NT2/D1 (cell line): ENCODE data around the gene MTREX.
A peak's percentile ranks its signal among the peaks of the same experiment; 100 is the strongest.

Experiments used
- SUZ12 ChIP-seq: IDR thresholded peaks from 2 replicates; pipeline ENCODE4 v1.6.1; 2011; ENCODE audit not compliant: insufficient read length, insufficient read depth; ENCODE audit errors: extremely low read depth
- YY1 ChIP-seq: IDR thresholded peaks from 2 replicates; pipeline ENCODE4 v1.6.1; 2011; ENCODE audit not compliant: insufficient read length, insufficient read depth
- ZNF274 ChIP-seq: IDR thresholded peaks from 2 replicates; pipeline ENCODE4 v1.6.1; 2011; ENCODE audit warnings: mild to moderate bottlenecking, low read depth, low read length

- TF ChIP-seq SUZ12 (no peak), YY1 (peak; percentile 79), ZNF274 (no peak)
Observed at GRCh38 chr5:55307383-55308253, at the start of gene MTREX, which contains the start of gene DHX29.
